SHP77 (cell line): ENCODE data around the gene CENPP.

ENCODE experiments used
- DNase-seq, 2 experiments: peaks; one replicate each; lab custom pipeline; 2025; lab: John Stamatoyannopoulos, UW

CENPP gene

GRCh38 chr9:92325269-92325990 is at the start of gene CENPP, which contains the start of gene NOL8:
Gene CENPP (plus strand): TSS chr9:92325953.
Gene NOL8 (minus strand): TSS chr9:92325350. CDS start chr9:92324161, 1,189 bp downstream.
- DNase-seq: peak; percentile 85 to 86

GRCh38 chr9:92276331-92277032 is 49.3 kb upstream of the CENPP start:
- no peak for DNase-seq

- no peak for DNase-seq
These were observed 47.6 kb upstream of the CENPP start for GRCh38 chr9:92278110-92278509.

- no peak for DNase-seq
These were observed 46.5 kb upstream of the CENPP start for GRCh38 chr9:92279302-92279701.

- no peak for DNase-seq
These were observed 35.9 kb upstream of the CENPP start for GRCh38 chr9:92289708-92290390.

- no peak for DNase-seq
These were observed 34.8 kb upstream of the CENPP start for GRCh38 chr9:92290785-92291429.

- no peak for DNase-seq
These were observed 34.2 kb upstream of the CENPP start for GRCh38 chr9:92291577-92291976.

- DNase-seq: no peak
These were observed 33.2 kb upstream of the CENPP start for GRCh38 chr9:92292338-92293074.

- DNase-seq: no peak
These were observed 32.7 kb upstream of the CENPP start for GRCh38 chr9:92293075-92293354.

GRCh38 chr9:92293452-92294296 is 32.1 kb upstream of the CENPP start, which contains the start of gene IARS1:
Gene IARS1 (minus strand): TSS chr9:92293697. CDS start chr9:92289419, 4,278 bp downstream.
- peak; percentile 95 for DNase-seq

- DNase-seq: peak in 1 of 2 experiments; percentile 15
These were observed 31.5 kb upstream of the CENPP start for GRCh38 chr9:92294297-92294676.

- no peak for DNase-seq
These were observed 30.4 kb upstream of the CENPP start for GRCh38 chr9:92295240-92295790.

GRCh38 chr9:92295827-92296258 is 29.9 kb upstream of the CENPP start:
- no peak for DNase-seq

GRCh38 chr9:92297611-92298010 is 28.1 kb upstream of the CENPP start:
- no peak for DNase-seq

GRCh38 chr9:92298036-92298435 is 27.7 kb upstream of the CENPP start:
- DNase-seq: no peak

- DNase-seq: no peak
These were observed 26.6 kb upstream of the CENPP start for GRCh38 chr9:92299116-92299515.

GRCh38 chr9:92300936-92301335 is 24.8 kb upstream of the CENPP start:
- no peak for DNase-seq

GRCh38 chr9:92308893-92309292 is 16.9 kb upstream of the CENPP start:
- peak in 1 of 2 experiments; percentile 19 for DNase-seq

GRCh38 chr9:92310562-92310961 is 15.2 kb upstream of the CENPP start:
- DNase-seq: no peak

GRCh38 chr9:92312887-92313623 is 12.7 kb upstream of the CENPP start:
- DNase-seq: no peak
